GM12891 (cell line): ENCODE measurements around the gene DPP4.

Experiments used
- PAX5 ChIP-seq: IDR thresholded peaks from 2 replicates; pipeline ENCODE4 v1.6.1; 2011; ENCODE audit warnings: low read length, moderate library complexity, mild to moderate bottlenecking; ENCODE audit not compliant: insufficient read depth, severe bottlenecking
- POLR2A ChIP-seq: IDR thresholded peaks from 2 replicates; pipeline ENCODE4 v1.6.1; 2011; ENCODE audit warnings: low read depth, low read length, control low read depth
- POLR2AphosphoS5 ChIP-seq: IDR thresholded peaks from 2 replicates; pipeline ENCODE4 v1.6.1; 2011; ENCODE audit warnings: low read depth, low read length, control low read depth
- POU2F2 ChIP-seq: IDR thresholded peaks from 2 replicates; pipeline ENCODE4 v1.6.1; 2011; ENCODE audit warnings: low read depth, mild to moderate bottlenecking, control low read depth, low read length, moderate library complexity
- SPI1 ChIP-seq: IDR thresholded peaks from 2 replicates; pipeline ENCODE4 v1.6.1; 2011; ENCODE audit warnings: low read depth, low read length, control low read depth
- TAF1 ChIP-seq: IDR thresholded peaks from 2 replicates; pipeline ENCODE4 v1.6.1; 2011; ENCODE audit warnings: low read depth, low read length, control low read depth

DNA sequence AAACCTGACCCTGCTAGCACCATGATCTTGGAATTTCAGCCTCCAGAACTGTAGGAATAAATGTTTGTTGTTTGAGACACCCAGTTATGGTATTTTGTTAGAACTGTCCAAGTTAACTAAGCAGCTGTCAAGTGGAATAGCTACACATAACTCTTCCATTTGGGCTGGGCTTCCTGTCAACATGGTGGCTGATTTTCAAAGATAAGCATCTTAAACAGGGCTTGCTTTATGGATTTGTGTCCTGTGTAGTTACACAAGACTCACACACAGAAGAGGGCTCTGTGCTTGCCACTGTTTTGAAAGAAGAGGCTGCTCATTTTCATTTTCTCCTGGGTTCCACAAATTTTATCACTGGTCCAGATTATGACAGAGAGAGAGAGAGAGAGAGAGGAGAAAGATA, 42.3 kb upstream of the DPP4 start:
- no peak for TF ChIP-seq POLR2A
- no peak for TF ChIP-seq POLR2AphosphoS5
- TF ChIP-seq TAF1: no peak
- no peak for TF ChIP-seq SPI1
- no peak for TF ChIP-seq POU2F2
- TF ChIP-seq PAX5: no peak
